NCI-H1694 treated with DMSO at 0.1 percent for 48 hours (cell line): Measurements from ENCODE around the gene LYPD6.

ENCODE experiments used
- DNase-seq: peaks from one replicate; lab custom pipeline; 2025; lab: John Stamatoyannopoulos, UW

LYPD6 gene

DNA sequence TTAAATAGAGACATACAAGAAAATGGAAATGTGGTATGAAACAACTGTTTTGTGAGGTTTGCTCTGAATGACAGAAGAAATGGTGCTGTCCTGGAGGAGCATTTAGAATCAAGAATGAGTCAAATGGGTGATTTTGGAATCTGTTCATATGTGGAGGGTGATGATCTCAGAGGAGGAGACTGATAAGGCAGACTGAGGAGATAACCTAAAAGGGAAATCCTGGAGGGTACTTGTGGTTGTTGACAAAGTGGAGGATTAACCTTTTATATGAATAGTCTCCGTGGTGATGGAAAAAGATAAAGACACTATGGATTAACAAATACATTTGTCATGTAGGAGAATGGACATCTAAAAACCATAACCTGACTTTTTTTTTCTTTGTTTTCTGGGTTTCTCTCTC is 183.1 kb downstream of the LYPD6 start:
- no peak for DNase-seq
